Activated T-helper 1 cell treated with anti-CD3 and anti-CD28 coated beads, Interleukin-2, amount 50 U/mL, for 16 hours (primary cell): ENCODE data around the gene CDC42EP5.
A peak's percentile ranks its signal among the peaks of the same experiment; 100 is the strongest.

Experiments used
- DNase-seq, 2 donors: peaks; one replicate each; pipeline ENCODE4 v3.0.0-alpha.2; 2020; ENCODE audit warnings: low read depth in 1 of 2, low spot score in 1 of 2

The CDC42EP5 gene

DNA sequence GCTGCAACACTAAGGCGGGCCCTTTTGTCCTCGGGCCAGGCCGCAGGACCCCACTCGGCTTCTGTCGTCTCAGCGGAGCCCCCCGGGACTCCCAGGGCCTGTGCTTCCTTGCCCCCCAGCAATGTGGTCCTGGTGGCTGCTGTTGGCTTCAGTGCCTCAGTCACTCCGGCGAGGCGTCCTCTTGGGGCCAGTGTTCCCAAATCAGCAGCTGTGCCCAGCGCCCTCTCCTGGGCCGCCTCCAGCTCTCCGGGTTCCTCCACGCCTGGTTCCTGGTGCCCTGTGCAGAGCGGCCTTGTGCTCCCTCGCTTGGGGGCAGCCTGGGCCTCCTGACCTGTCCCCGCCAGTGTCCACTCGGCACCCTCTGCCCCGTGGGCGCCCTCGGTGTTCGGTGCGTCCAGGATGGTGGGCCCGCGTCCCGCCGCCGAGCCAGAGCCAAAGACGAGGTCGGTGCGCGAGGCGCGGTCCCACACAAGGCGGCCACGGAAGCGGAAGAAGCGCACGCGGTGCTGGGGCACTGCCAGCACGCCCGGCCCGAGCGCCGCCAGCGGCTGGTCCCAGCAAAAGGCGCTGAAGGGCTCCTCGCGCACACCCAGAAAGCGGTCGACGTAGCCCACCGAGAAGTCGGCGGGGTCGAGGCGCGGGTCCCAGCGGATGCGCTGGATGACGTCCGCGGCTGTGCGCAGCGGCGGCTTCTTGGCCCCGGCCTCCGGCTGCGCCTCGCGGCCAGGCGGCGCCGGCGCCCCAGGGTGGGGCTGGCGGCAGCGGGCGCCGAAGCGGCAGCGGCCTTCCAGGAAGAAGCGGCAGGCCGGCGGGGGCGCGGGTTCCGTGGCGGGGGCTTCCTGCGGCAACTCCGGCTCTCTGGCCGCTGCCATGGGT lies 10.2 kb downstream of the CDC42EP5 start:
- DNase-seq, result peak; percentile 39 to 49

DNA sequence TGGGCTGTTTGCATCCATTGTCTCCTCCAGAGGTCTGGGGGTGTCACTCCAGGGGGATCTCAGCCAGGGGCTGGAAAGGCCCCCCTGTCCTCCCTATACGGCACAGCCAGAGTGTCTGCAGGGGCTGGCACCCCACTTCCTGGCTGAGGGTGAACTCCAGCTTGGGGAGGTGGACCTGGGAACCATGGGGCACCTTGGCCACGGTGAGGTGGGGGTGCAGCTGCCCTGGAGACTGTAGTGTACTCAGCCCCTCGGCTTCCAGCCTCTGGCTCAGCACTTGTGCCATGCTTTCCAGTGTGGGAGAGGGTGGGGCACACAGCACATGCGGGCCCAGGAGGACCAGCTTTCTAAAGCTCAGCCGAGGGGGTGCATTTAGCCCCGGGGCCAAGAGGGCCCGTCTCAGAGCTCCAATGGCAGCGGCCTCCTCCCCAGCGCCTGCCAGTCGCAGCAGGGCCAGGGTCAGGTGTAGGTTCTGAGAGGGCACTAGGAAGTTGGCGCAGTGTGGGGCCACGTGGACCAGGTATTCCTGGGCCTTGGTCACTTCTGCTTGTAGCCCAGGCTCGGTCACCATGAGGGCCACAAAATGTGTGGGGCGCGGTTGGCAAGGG lies 10.9 kb downstream of the CDC42EP5 start:
- DNase-seq, result no peak

GRCh38 chr19:54461613-54462012 lies 11.5 kb downstream of the CDC42EP5 start:
- DNase-seq, result no peak

- no peak for DNase-seq
Measured at GRCh38 chr19:54461210-54461609, 11.9 kb downstream of the CDC42EP5 start.

DNA sequence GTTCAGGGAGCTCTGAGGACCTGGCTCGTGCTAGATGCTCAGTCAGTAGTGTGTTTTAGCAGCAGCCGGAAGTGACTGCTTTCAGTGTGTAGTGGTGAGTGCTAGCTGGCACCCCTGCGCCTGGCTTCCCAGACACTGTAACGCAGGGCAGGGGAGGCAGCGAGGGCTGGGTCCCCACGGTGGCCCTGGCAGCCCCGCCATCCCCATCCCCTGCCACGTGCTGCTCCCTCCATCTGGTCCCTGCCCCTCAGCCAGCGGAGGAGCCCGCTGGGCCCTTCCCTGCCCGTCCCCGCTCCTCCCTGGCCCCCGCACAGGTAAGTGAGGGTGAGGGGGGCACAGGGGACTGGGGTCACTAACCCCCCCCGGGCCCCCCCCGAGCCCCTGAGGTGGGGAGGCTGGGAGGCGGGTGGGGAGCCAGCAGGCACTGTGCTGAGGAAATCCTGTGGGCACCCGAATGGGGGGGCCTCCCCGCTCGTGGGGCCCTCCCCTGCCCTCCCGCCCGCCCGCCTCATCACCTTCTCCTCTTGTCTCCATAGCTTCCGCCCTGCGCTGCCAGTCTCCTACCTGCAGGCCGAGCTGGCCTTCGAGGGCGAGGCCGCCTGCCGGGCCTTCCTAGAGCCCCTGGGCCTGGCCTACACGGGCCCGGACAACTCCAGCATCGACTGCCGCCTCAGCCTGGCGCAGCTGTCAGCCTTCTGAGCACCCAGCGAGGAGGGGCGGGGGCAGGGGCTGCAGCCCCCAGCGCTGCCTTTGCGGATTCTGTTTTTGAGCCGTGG lies 12.7 kb downstream of the CDC42EP5 start:
- no peak for DNase-seq

GRCh38 chr19:54459282-54460229 lies 13.5 kb downstream of the CDC42EP5 start:
- no peak for DNase-seq

GRCh38 chr19:54458648-54459281 lies 14.3 kb downstream of the CDC42EP5 start:
- no peak for DNase-seq

DNA sequence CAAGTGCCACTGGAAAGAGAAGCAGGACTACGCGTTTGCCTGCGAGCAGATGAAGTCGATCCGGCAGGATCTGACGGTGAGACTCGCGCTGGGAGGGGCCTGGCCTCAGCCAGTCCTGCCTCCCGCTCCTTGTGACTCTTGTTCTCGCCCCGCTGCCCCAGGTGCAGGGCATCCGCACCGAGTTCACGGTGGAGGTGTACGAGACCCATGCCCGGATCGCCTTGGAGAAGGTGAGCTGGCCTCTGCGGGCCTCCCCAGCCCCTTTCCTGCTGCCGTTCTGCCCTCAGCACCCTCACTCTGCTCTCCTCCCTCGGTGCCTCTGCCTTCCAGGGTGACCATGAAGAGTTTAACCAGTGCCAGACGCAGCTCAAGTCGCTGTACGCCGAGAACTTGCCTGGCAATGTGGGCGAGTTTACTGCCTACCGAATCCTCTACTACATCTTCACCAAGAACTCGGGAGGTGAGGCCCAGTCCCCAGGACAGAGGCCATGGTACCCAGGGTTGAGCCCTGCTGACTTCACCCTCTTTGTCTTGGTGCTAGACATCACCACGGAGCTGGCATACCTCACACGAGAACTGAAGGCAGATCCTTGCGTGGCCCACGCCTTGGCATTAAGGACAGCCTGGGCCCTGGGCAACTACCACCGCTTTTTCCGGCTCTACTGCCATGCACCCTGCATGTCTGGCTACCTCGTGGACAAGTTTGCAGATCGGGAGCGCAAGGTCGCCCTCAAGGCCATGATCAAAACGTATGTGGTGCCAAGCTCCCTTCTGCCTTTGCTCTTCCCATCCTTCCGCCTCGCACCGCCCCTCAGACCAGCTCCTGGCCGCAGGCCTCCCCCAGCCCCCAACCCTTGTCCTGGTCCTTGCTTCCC lies 15.1 kb downstream of the CDC42EP5 start:
- no peak for DNase-seq

DNA sequence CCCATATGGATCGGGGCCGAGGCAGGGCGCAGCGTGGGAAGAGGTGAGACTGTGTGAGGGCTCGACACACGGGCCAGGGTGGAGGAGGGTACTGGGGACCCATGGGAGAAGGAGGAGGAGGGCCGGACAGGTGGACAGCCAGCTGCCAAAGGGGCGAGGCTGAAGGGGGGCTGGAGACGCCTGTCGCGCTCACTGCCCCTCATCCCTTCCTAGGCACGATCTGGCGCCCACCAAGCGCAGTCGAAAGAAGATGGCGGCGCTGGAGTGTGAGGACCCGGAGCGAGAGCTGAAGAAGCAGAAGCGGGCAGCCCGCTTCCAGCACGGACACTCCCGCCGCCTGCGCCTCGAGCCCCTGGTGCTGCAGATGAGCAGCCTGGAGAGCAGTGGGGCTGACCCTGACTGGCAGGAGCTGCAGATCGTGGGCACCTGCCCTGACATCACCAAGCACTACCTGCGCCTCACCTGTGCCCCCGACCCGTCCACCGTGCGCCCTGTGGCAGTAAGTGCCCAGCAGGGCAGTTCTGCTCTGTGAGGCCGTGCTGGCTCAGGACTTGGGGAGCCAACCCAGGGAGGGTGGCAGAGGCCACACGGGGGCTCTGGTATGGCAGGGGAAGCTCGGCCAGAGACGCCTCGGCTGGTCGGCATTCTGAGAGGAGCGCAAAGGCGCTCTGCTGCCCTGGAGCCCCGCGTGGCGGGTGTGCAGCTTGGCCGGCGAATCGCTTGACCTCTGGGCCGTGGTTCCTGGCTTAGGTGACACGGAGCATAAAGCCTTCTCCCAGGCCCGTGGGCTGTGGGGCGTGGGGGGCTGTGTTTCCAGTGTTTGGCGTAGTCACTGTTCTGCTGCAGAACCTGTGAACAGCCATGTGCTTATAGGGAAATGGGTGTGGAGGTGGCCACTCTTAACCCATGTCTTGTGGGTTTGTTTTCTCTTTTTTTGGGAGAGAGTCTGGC lies 16.4 kb downstream of the CDC42EP5 start:
- no peak for DNase-seq

GRCh38 chr19:54455786-54456422 lies 17.2 kb downstream of the CDC42EP5 start:
- DNase-seq, result no peak

GRCh38 chr19:54454781-54455675 lies 18.1 kb downstream of the CDC42EP5 start:
- DNase-seq, result no peak

DNA sequence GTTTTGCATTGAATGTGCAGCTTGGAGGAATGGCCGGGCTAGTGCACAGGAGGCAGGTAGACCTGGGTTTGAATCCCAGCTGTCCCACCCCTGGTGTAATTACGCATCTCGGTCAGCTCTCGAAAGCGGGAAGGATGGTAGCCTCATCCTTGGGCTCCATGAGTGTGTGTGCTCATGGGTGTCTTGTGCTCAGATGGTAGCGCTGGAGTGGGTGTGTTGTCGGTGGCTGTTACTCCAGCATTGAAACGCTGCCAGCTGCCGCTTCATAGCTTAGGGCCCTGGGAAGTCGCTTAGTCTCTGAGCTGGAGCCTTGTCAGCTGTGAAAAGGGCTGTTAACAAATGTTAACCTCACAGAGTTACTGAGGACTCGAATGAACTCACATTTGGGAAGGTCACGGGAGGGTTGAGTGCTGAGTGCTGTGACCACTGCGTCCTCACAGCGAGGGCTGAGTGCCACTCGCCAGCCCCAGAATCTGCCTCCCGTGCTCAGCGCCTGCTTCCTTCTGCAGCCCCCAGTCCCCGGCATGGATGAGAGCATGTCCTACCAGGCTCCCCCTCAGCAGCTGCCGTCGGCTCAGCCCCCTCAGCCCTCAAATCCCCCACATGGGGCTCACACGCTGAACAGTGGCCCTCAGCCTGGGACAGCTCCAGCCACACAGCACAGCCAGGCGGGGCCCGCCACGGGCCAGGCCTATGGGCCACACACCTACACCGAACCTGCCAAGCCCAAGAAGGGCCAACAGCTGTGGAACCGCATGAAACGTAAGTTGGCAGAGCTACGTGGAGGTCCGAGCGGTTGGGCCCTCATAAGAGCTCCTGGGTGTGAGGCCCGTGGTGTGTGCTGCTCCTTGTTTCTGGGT lies 18.9 kb downstream of the CDC42EP5 start:
- DNase-seq, result no peak

GRCh38 chr19:54452626-54453025 lies 20.5 kb downstream of the CDC42EP5 start:
- no peak for DNase-seq

DNA sequence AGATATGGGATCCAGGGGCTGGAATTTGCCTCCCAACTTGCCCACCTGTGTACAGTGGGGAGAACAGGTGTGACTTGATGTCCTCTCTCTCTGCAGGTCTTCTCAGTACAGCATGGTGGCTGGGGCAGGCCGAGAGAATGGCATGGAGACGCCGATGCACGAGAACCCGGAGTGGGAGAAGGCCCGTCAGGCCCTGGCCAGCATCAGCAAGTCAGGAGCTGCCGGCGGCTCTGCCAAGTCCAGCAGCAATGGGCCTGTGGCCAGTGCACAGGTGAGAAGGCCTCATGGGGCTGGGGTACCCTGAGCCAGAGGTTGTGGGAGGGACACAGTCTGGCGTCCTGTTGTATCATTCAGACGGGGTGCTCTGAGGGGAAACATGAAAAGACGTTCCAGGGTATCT lies 21.1 kb downstream of the CDC42EP5 start:
- no peak for DNase-seq

GRCh38 chr19:54451331-54451871 lies 21.7 kb downstream of the CDC42EP5 start:
- no peak for DNase-seq

DNA sequence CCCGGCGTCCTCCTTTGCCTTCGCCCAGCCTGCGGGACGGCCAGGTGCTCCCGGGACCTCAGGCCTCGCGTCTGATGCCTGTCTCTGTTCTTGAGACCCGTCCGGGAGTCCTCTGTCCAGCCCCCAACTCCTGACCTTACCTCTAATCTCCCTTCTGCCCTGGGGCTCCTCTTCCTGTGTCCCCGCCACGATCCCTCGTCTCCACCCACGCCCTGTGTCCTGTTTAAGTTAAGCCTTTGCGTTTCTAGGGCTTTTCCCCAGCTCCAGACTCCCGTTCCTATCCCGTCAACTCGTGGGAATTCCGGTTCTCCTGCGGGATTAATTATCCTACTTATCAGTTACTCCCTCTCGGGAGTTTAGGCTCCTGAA lies 23.4 kb downstream of the CDC42EP5 start:
- DNase-seq, result no peak
